HG03066 (cell line): ENCODE results near the gene SPPL3.
"Not testable (repeated sequence)": the region's sequence is repeated elsewhere in the genome, so short reads cannot be mapped to it uniquely, and the experiment has no call there.

Experiments
- ATAC-seq: cut with Tn5 transposase; IDR thresholded peaks from one replicate; pipeline ENCODE4 v1.9.1; 2021; ENCODE audit warnings: low read depth; ENCODE audit not compliant: unreplicated experiment

Gene SPPL3

GRCh38 chr12:120793357-120793756 lies 110.8 kb downstream of the SPPL3 start:
- ATAC-seq, result no peak

GRCh38 chr12:120792456-120792855 lies 111.7 kb downstream of the SPPL3 start:
- not testable (repeated sequence) for ATAC-seq

GRCh38 chr12:120791669-120792176 lies 112.4 kb downstream of the SPPL3 start:
- ATAC-seq, result no peak

- no peak for ATAC-seq
Measured at GRCh38 chr12:120790114-120790513, 114.0 kb downstream of the SPPL3 start.

GRCh38 chr12:120787889-120788288 lies 116.3 kb downstream of the SPPL3 start:
- ATAC-seq, result no peak

GRCh38 chr12:120784804-120785203 lies 119.4 kb downstream of the SPPL3 start:
- no peak for ATAC-seq

- no peak for ATAC-seq
Measured at GRCh38 chr12:120783197-120783596, 121.0 kb downstream of the SPPL3 start.

GRCh38 chr12:120775862-120776552 lies 128.2 kb downstream of the SPPL3 start:
- ATAC-seq, result no peak

- no peak for ATAC-seq
Measured at GRCh38 chr12:120774169-120774916, 129.8 kb downstream of the SPPL3 start.

GRCh38 chr12:120771097-120771496 lies 133.1 kb downstream of the SPPL3 start:
- no peak for ATAC-seq

- ATAC-seq, result no peak
Measured at GRCh38 chr12:120767071-120768024, 136.8 kb downstream of the SPPL3 start.

GRCh38 chr12:120766566-120766965 lies 137.6 kb downstream of the SPPL3 start:
- ATAC-seq, result no peak

GRCh38 chr12:120764816-120765215 lies 139.3 kb downstream of the SPPL3 start:
- no peak for ATAC-seq

- no peak for ATAC-seq
Measured at GRCh38 chr12:120763250-120763649, 140.9 kb downstream of the SPPL3 start.

- ATAC-seq, result no peak
Measured at GRCh38 chr12:120762086-120762485, 142.1 kb downstream of the SPPL3 start.

- ATAC-seq, result no peak
Measured at GRCh38 chr12:120761519-120761934, 142.6 kb downstream of the SPPL3 start.

GRCh38 chr12:120760349-120761254 lies 143.6 kb downstream of the SPPL3 start:
- ATAC-seq, result no peak

GRCh38 chr12:120759591-120760348 lies 144.4 kb downstream of the SPPL3 start:
- no peak for ATAC-seq
